ENCODE measurements around the gene CPAMD8. TPM values are rescaled to one million over a fixed set of nuclear protein-coding genes. Genes with fewer than 3 reads are reported as not detected.
"Not testable (repeated sequence)": the region's sequence is repeated elsewhere in the genome, so short reads cannot be mapped to it uniquely, and the experiment has no call there.

Gene CPAMD8
- total RNA-seq, 2 donors from 2014 or later, result 2.0 to 5.2 TPM

DNA sequence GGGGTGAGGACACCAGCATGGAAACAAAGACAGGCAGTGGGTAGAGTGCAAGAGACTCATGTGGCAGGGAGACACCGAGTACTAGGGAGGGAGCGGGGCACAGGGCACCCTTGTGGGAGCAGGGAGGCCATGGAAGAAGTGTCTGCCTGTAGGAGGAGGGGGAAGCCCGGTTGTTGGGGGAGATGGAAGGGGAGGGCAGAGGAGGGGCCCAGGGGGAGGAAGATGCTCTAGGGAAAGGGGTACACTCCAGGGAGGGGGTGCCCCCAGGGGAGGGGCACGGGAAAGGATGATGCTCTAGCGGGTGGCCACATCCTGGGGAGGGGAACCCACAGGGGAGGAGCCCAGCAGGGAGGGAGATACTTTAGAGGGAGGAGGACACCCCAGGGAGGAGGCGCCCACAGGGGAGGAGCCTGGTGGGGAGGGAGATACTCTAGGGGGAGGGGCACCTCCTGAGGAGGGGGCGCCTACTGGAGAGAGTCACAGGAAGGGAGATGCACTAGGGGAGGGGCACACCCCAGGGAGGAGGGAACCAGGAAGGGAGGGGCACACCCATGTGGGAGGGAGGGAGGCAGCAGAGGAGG lies 24.9 kb downstream of the CPAMD8 start:
- TF ChIP-seq, protein P1, sequence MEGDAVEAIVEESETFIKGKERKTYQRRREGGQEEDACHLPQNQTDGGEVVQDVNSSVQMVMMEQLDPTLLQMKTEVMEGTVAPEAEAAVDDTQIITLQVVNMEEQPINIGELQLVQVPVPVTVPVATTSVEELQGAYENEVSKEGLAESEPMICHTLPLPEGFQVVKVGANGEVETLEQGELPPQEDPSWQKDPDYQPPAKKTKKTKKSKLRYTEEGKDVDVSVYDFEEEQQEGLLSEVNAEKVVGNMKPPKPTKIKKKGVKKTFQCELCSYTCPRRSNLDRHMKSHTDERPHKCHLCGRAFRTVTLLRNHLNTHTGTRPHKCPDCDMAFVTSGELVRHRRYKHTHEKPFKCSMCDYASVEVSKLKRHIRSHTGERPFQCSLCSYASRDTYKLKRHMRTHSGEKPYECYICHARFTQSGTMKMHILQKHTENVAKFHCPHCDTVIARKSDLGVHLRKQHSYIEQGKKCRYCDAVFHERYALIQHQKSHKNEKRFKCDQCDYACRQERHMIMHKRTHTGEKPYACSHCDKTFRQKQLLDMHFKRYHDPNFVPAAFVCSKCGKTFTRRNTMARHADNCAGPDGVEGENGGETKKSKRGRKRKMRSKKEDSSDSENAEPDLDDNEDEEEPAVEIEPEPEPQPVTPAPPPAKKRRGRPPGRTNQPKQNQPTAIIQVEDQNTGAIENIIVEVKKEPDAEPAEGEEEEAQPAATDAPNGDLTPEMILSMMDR (IDR thresholded peaks at IDR 0.05), result no peak
- TF ChIP-seq POLR2A (IDR thresholded peaks at IDR 0.05), result no peak
- Histone ChIP-seq H3K27me3 (no peaks in the 10 kb centered on the region), H3K4me3 (no peak overlapping the region), H3K36me3 (replicated peaks in 1 of 2; ENCODE audit: insufficient read depth in 1 of 2, low read depth in 2 of 2) (no peaks in the 10 kb centered on the region), H3K4me1 (no peaks in the 10 kb centered on the region), H3K9me3 (no peaks in the 10 kb centered on the region), H3K27ac (no peak overlapping the region)
- DNase-seq (no peak), ATAC-seq (no peak)
- WGBS, 2 donors, result 47 to 50% methylated on average over 7 of the region's 7 CpGs
- intact Hi-C loops (cut with DNase I), result no loop called here

DNA sequence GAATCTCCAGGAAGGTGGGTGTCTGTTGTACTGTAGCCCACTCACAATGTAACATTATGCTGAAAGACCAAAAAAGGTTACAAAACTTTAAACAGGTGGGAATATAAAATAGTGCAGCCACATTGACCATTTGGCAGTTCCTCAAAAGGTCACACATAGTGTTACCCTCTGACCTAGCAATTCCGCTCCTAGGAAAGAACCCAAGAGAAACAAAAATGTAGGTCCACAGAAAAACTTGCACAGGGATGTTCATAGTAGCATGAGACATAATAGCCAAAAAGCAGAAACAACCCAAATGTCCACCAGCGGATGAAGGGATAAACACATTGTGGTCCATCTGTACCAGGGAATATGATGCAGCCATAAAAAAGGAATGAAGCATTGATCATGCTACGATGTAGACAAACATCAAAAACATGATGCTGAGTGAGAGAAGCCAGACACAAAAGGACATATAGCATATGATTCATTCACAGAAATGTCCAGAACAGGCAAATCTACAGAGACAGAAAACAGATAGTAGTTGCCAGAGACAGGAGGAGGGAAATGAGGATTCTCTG lies 27.9 kb downstream of the CPAMD8 start:
- DNase-seq (no peak), ATAC-seq (no peak)
- Histone ChIP-seq H3K27ac (no peak overlapping the region), H3K27me3 (no peaks in the 10 kb centered on the region), H3K9me3 (peaks cover 0 to 3% (median 0%) of the 10 kb centered on the region in 3 donors), H3K4me3 (no peak overlapping the region), H3K36me3 (replicated peaks in 1 of 2; ENCODE audit: insufficient read depth in 1 of 2, low read depth in 2 of 2) (no peaks in the 10 kb centered on the region), H3K4me1 (no peaks in the 10 kb centered on the region)
- 88 to 94% methylated on average over 3 of the region's 3 CpGs for WGBS, 2 donors
- TF ChIP-seq, protein P1 (IDR thresholded peaks at IDR 0.05), result no peak
- TF ChIP-seq POLR2A (IDR thresholded peaks at IDR 0.05), result no peak
- intact Hi-C loops (cut with DNase I), result no loop called here

DNA sequence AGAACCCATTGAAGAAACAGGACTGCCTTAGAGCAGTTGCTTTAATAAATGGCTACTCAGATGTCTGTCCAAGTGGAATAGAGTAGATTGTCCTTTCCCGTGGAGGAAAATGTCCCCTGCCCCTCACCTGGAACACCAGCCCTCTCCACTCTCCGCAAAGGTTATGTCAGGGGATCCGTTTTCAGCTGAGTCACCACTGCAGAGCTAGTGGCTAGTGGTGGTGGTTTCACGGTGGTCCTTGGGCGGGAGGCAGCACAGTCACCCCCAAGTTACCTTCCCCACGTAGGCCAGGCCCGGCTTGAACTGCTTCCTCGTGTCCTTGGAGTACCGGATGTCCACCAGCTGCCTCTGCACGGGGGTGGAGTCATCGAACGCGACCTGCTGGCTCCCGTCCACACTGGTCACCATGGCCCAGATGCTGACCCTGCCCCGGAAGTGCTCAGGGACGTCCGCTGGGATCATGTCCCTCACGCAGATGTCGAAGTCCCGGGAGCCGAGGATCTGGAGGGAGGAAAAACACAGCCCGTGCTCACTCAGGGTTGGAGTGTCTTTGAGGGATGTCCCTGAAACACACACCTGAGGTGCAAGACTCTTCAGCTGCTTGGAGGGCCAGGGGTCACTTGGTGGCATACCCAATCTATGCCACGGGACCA lies 29.6 kb downstream of the CPAMD8 start:
- intact Hi-C loops (cut with DNase I); H3K4me3 ChIP-seq; H3K27ac ChIP-seq; H3K9me3 ChIP-seq; ATAC-seq; DNase-seq; H3K27me3 ChIP-seq; H3K4me1 ChIP-seq; H3K36me3 ChIP-seq (replicated peaks in 1 of 2; ENCODE audit: insufficient read depth in 1 of 2, low read depth in 2 of 2): not testable (repeated sequence)
- WGBS, 2 donors, result 63 to 73% methylated on average over 11 to 15 of the region's 23 CpGs

DNA sequence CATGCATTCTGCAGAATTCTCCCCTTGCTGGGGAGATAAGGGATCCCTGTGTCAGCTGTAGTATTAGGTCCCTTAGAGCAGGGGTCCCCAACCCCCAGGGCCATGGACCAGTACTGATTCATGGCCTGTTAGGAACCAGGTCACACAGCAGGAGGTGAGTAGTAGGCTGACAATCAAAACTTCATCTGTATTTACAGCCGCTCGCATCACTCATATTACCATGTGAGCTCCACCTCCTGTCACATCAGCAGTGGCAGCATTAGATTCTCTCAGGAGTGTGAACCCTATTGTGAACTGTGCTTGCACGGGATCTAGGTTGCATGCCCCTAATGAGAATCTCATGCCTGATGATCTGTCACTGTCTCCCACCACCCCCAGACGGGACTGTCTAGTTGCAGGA lies 37.9 kb downstream of the CPAMD8 start:
- Histone ChIP-seq H3K4me1 (no peaks in the 10 kb centered on the region), H3K27me3 (no peaks in the 10 kb centered on the region), H3K4me3 (no peak overlapping the region), H3K36me3 (replicated peaks in 1 of 2; ENCODE audit: insufficient read depth in 1 of 2, low read depth in 2 of 2) (no peaks in the 10 kb centered on the region), H3K9me3 (peaks cover 0 to 8% (median 0%) of the 10 kb centered on the region in 3 donors), H3K27ac (no peak overlapping the region)
- no peak for TF ChIP-seq POLR2A (IDR thresholded peaks at IDR 0.05)
- TF ChIP-seq, protein P1 (IDR thresholded peaks at IDR 0.05), result no peak
- no peak for ATAC-seq
- 60 to 81% methylated on average over 3 to 4 of the region's 4 CpGs for WGBS, 2 donors
- intact Hi-C loops (cut with DNase I), result no loop called here
- DNase-seq, result no peak

DNA sequence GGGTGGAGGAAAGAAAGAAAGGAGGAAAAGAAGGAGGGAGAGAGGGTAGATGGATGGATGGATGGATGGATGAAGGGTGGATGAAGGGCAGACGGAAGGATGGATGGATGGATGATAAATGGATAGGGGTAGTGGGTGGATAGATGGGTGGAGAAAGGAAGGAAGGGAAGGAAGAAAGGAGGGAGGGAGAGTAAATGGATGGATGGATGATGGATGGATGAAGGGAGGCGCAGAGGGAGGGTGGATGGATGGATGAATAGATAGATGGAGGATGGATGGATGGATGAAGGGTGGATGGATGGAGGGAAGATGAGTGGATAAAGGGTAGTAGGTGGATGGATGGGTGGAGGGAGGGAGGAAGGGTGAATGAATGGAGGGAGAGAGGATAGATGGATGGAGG lies 41.2 kb downstream of the CPAMD8 start:
- no peaks in the 10 kb centered on the region for H3K4me1 ChIP-seq
- H3K27me3 ChIP-seq, result no peaks in the 10 kb centered on the region
- TF ChIP-seq, protein P1 (IDR thresholded peaks at IDR 0.05), result no peak
- TF ChIP-seq POLR2A (IDR thresholded peaks at IDR 0.05), result no peak
- H3K9me3 ChIP-seq, result peaks cover 0 to 9% (median 0%) of the 10 kb centered on the region in 3 donors
- no peak overlapping the region for H3K27ac ChIP-seq
- ATAC-seq (no peak), DNase-seq (no peak)
- no peaks in the 10 kb centered on the region for H3K36me3 ChIP-seq (replicated peaks in 1 of 2; ENCODE audit: insufficient read depth in 1 of 2, low read depth in 2 of 2)
- intact Hi-C loops (cut with DNase I), result no loop called here
- no peak overlapping the region for H3K4me3 ChIP-seq
- 69 to 78% methylated on average over 2 of the region's 2 CpGs for WGBS, 2 donors

DNA sequence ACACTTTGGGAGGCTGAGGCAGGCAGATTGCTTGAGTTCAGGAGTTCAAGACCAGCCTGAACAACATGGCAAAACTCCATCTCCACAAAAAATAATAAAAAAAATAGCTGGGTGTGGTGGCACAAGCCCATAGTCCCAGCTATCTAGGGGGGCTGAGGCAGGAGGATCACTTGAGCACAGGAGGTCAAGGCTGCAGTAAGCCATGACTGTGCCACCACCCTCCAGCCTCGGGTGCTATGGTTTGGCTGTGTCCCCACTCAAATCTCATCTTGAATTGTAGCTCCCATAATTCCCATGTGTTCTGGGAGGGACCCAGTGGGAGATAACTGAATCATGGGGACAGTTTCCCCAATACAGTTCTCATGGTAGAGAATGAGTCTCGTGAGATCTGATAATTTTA lies 44.0 kb downstream of the CPAMD8 start:
- H3K36me3 ChIP-seq (replicated peaks in 1 of 2; ENCODE audit: insufficient read depth in 1 of 2, low read depth in 2 of 2); H3K27ac ChIP-seq; H3K4me3 ChIP-seq; H3K4me1 ChIP-seq; H3K27me3 ChIP-seq; H3K9me3 ChIP-seq; ATAC-seq; intact Hi-C loops (cut with DNase I); DNase-seq: not testable (repeated sequence)
- WGBS, 2 donors, result 35 to 59% methylated on average over 2 of the region's 2 CpGs

All from body of pancreas (tissue), 4 donors.